Vagina (tissue), 2 donors: ENCODE results near the gene SIPA1L3. TPM values are rescaled to one million over a fixed set of nuclear protein-coding genes. Genes with fewer than 3 reads are reported as not detected.

Source experiments
- DNase-seq, 2 donors: peaks; one replicate each; pipeline ENCODE4 v3.0.0-alpha.2; 2017; ENCODE audit errors: extremely low spot score in 2 of 2
- H3K27ac ChIP-seq: fragments of 200-600 bp; sonication (generic); one replicate; pipeline ENCODE4 v1.5.1; 2019
- H3K27me3 ChIP-seq: fragments of 200-600 bp; sonication (generic); one replicate; pipeline ENCODE4 v1.5.1; 2019
- H3K36me3 ChIP-seq, 2 donors: fragments of 200-600 bp; sonication (generic); one replicate each; pipeline ENCODE4 v1.5.1; 2017 to 2019
- H3K4me1 ChIP-seq: fragments of 200-600 bp; sonication (generic); one replicate; pipeline ENCODE4 v1.5.1; 2019
- H3K4me3 ChIP-seq, 2 donors: fragments of 200-600 bp; sonication (generic); 1 replicate in 1 of 2; 2 replicates in 1 of 2; pipeline ENCODE4 v1.5.1; 2016 to 2019
- H3K9me3 ChIP-seq: fragments of 200-600 bp; sonication (generic); one replicate; pipeline ENCODE4 v1.5.1; 2019
- POLR2A ChIP-seq, 2 donors: fragments of 450-650 bp; IDR thresholded peaks; one replicate each; pipeline ENCODE4 v1.6.1; 2017; ENCODE audit warnings: antibody characterized with exemption in 2 of 2, mild to moderate bottlenecking in 2 of 2, moderate library complexity in 2 of 2
- POLR2AphosphoS5 ChIP-seq, 2 donors: sonication (generic); formaldehyde crosslinking; IDR thresholded peaks; one replicate each; pipeline ENCODE4 v1.9.0; 2017; ENCODE audit warnings: antibody characterized with exemption in 2 of 2, mild to moderate bottlenecking in 2 of 2, low read depth in 1 of 2; ENCODE audit not compliant: insufficient read depth in 1 of 2
- intact Hi-C: fragments of 100-400 bp; cut with DNase I; formaldehyde crosslinking; loops from one replicate; pipeline ENCODE4 v1.15.1; 2023
- total RNA-seq: library from RNA; depleted of rRNA; stranded (reverse); fragments of >200 nt; gene quantifications from one replicate; pipeline ENCODE4 v1.2.3, GENCODE V29; 2016
- TF ChIP-seq, protein P1 (sequence below), 3 experiments: fragments of 450-650 bp in 2 of 3; fragments of 200-600 bp in 1 of 3; sonication (generic) in 1 of 3; IDR thresholded peaks; one replicate each; pipeline ENCODE4 v1.5.1; 2017 to 2019; ENCODE audit warnings: antibody characterized with exemption in 3 of 3, mild to moderate bottlenecking in 2 of 3, moderate library complexity in 2 of 3

The SIPA1L3 gene
- total RNA-seq, 1 donor from 2014 or later = 13.0 TPM

DNA sequence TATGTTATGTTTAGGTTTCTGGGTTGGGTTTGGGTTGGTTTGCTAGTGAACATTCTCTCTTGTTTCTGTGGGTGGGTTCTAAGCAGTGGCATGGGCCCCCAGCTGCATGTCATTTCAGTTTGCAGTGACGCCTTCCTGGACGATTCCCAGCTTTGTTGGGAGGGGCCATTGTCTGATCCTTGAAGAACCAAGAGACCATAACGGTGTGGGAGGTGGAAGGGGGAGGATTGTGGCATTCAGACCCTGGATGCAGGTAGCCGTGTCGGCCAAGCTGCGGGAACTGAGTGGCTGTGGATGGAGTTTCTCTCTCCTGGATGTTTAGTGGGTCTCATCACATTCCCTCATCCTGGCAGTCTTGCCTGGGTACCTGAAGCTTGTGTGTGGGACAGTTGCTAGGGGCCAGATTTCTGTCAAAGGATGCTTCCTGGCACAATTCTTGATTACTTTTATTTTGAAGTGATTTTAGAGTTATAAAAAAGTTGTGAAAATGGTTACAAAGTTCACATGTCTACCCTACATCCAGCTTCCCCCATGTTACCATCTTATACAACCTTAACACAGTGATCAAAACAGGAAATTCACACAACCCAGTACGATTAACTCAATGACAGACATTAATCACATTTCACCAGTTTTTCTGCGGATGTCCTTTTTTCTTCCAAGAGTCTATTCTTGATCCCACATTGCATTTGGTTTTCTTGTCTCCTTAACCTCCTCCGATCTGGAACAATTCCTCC is 123.8 kb downstream of the SIPA1L3 start:
- TF ChIP-seq POLR2AphosphoS5 (IDR thresholded peaks at IDR 0.05; ENCODE audit: insufficient read depth in 1 of 2, low read depth in 1 of 2) = no peak
- intact Hi-C loops = no loop called here
- Histone ChIP-seq H3K4me3 (no peak overlapping the region), H3K27me3 (no peaks in the 10 kb centered on the region), H3K9me3 (no peaks in the 10 kb centered on the region), H3K27ac (no peak overlapping the region), H3K36me3 (no peaks in the 10 kb centered on the region), H3K4me1 (peaks cover 11% of the 10 kb centered on the region)
- no peak for DNase-seq

DNA sequence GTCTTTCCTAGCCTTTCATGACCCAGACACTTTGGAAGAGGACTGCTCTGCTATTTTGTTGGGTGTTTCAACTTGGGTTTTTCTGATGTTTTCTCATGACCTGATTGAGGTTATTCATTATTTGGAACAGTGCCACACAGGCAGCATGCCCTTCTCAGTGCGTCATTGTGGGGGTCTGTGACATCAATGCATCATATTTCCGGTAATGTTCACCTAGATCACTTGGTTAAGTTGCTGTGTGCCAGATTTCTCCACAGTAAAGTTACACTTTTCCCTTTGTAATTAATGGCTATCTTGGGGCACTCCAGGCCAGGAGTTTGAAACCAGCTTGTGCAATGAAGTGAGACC is 124.4 kb downstream of the SIPA1L3 start:
- H3K4me1 ChIP-seq = peaks cover 11% of the 10 kb centered on the region
- intact Hi-C loops = no loop called here

DNA sequence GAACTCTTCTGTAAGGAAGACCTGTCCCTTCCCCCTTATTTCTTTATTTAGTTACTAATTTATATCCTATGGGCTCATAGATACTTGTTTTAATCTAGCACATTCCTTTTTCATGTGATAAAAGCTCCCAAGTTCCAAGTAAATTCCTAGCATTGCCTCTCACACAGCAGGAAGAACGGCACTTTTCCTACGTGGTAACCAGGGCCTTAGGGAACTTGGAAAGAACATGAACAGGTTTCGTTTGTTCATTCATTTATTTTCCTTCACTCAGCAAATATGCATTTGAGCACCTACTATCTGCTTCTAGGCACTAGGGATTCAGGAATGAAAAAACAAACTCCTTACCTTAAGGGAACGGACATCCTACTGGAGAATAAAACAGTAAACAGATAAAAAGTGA is 125.1 kb downstream of the SIPA1L3 start:
- Histone ChIP-seq H3K27ac (no peak overlapping the region), H3K27me3 (no peaks in the 10 kb centered on the region), H3K4me3 (no peak overlapping the region), H3K36me3 (no peaks in the 10 kb centered on the region), H3K4me1 (peaks cover 14% of the 10 kb centered on the region), H3K9me3 (no peaks in the 10 kb centered on the region)
- DNase-seq = no peak
- TF ChIP-seq POLR2AphosphoS5 (IDR thresholded peaks at IDR 0.05; ENCODE audit: insufficient read depth in 1 of 2, low read depth in 1 of 2) (no peak), POLR2A (IDR thresholded peaks at IDR 0.05) (no peak)
- TF ChIP-seq, protein P1, sequence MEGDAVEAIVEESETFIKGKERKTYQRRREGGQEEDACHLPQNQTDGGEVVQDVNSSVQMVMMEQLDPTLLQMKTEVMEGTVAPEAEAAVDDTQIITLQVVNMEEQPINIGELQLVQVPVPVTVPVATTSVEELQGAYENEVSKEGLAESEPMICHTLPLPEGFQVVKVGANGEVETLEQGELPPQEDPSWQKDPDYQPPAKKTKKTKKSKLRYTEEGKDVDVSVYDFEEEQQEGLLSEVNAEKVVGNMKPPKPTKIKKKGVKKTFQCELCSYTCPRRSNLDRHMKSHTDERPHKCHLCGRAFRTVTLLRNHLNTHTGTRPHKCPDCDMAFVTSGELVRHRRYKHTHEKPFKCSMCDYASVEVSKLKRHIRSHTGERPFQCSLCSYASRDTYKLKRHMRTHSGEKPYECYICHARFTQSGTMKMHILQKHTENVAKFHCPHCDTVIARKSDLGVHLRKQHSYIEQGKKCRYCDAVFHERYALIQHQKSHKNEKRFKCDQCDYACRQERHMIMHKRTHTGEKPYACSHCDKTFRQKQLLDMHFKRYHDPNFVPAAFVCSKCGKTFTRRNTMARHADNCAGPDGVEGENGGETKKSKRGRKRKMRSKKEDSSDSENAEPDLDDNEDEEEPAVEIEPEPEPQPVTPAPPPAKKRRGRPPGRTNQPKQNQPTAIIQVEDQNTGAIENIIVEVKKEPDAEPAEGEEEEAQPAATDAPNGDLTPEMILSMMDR (IDR thresholded peaks at IDR 0.05) = no peak
- intact Hi-C loops = no loop called here

More for the DNA sequence above, 124.4 kb downstream of the SIPA1L3 start:
- no peak overlapping the region for H3K27ac ChIP-seq
- no peak for DNase-seq
- no peaks in the 10 kb centered on the region for H3K36me3 ChIP-seq
- no peak overlapping the region for H3K4me3 ChIP-seq
- TF ChIP-seq POLR2A (IDR thresholded peaks at IDR 0.05) (no peak), POLR2AphosphoS5 (IDR thresholded peaks at IDR 0.05; ENCODE audit: insufficient read depth in 1 of 2, low read depth in 1 of 2) (no peak)
- TF ChIP-seq, protein P1 (IDR thresholded peaks at IDR 0.05) = no peak
- H3K27me3 ChIP-seq = no peaks in the 10 kb centered on the region
- no peaks in the 10 kb centered on the region for H3K9me3 ChIP-seq

DNA sequence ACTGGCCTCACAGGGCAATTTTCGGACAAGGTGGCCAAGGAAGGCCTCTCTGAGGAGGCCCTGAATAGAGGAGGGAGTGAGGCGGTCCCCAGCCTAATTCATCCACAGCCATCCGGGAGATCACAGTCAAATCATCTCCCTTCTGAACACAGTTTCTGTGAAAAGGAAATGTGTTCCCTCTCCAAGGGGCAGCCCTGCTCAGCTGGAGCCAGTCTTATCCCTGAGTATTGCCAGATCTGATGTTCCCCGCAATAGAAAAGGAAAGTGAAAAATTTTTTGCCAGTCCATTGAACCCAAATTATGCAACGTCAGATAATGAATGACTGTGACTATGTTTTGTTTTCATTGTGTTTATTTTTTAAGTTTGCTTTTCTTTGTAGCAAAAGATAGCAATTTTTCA is 125.9 kb downstream of the SIPA1L3 start:
- H3K9me3 ChIP-seq = no peaks in the 10 kb centered on the region
- TF ChIP-seq, protein P1 (IDR thresholded peaks at IDR 0.05) = no peak
- TF ChIP-seq POLR2A (IDR thresholded peaks at IDR 0.05) (no peak), POLR2AphosphoS5 (IDR thresholded peaks at IDR 0.05; ENCODE audit: insufficient read depth in 1 of 2, low read depth in 1 of 2) (no peak)
- no peaks in the 10 kb centered on the region for H3K27me3 ChIP-seq
- H3K4me3 ChIP-seq = no peak overlapping the region
- no peak for DNase-seq
- peaks cover 14% of the 10 kb centered on the region for H3K4me1 ChIP-seq
- intact Hi-C loops = no loop called here
- no peak overlapping the region for H3K27ac ChIP-seq
- no peaks in the 10 kb centered on the region for H3K36me3 ChIP-seq

DNA sequence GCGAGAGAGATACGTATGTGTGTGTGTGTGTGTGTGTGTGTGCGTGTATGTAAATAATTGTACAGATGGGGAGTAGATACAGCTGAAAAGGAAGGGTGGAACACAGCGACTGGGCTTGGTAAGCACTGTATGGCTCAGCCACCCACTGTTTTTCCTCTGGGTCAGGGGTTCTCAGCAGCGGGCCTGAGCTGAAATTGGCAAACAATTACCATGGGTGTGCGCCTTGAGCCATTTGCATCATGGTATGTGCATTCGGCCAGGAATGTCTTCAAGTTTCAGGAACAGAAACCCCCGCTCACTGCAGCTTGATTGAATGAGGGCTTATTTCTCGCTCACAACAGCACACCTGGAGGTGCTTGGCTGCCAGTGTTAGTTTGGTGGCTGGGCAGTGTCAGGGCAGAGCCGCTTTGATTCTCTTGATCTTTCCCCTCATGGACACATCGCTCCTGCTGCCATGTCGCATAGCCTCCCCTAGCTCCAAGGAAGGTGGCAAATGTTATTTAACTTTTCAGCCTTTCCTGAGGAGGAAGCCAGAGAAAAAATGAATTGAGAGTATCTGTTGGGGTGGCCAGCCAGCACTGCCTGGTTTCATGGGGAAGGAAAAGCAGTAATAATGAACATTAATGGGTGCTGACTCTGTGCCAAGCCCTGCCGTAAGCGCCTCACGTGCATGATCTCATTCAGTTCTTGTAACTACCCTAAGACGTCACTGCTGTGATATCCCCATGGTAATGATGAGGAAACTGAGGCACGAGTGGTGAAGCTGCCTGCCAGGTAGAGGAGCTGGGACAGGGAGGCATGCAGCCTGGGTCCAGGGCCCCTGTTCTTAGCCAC is 126.9 kb downstream of the SIPA1L3 start:
- intact Hi-C loops = no loop called here
- no peak for DNase-seq
- Histone ChIP-seq H3K4me1 (peaks cover 14% of the 10 kb centered on the region), H3K4me3 (no peak overlapping the region), H3K27me3 (no peaks in the 10 kb centered on the region), H3K9me3 (no peaks in the 10 kb centered on the region), H3K27ac (no peak overlapping the region), H3K36me3 (no peaks in the 10 kb centered on the region)
- TF ChIP-seq POLR2A (IDR thresholded peaks at IDR 0.05) (no peak), POLR2AphosphoS5 (IDR thresholded peaks at IDR 0.05; ENCODE audit: insufficient read depth in 1 of 2, low read depth in 1 of 2) (no peak)
- TF ChIP-seq, protein P1 (IDR thresholded peaks at IDR 0.05) = no peak
